ENCODE data around the gene FMO3. TPM values are rescaled to one million over a fixed set of nuclear protein-coding genes. Genes with fewer than 3 reads are reported as not detected.

The FMO3 gene
- total and polyA plus RNA-seq, 12 donors, result 0.51 to 2.1 (median 1.1) TPM

- H3K9me3 ChIP-seq, result peaks cover 0 to 6% (median 0%) of the 10 kb centered on the region in 11 donors
- no peak overlapping the region for H3K4me3 ChIP-seq
- no peaks in the 10 kb centered on the region for H3K36me3 ChIP-seq
- peak overlapping the region in 4 of 10 donors; percentile 13 to 60 (median 46) for H3K27ac ChIP-seq
- TF ChIP-seq CTCF (IDR thresholded peaks at IDR 0.05), result no peak
- H3K4me1 ChIP-seq, result peaks cover 0 to 17% (median 12%) of the 10 kb centered on the region in 9 donors
- ATAC-seq (no peak), DNase-seq (no peak)
- H3K27me3 ChIP-seq, result no peaks in the 10 kb centered on the region
- intact Hi-C loops (cut with DNase I), result no loop called here
Observed at GRCh38 chr1:171161431-171161830, 70.7 kb downstream of the FMO3 start.

- Histone ChIP-seq H3K9me3 (no peaks in the 10 kb centered on the region), H3K4me3 (no peak overlapping the region), H3K4me1 (peaks cover 0 to 12% (median 0%) of the 10 kb centered on the region in 9 donors), H3K36me3 (no peaks in the 10 kb centered on the region), H3K27ac (no peak overlapping the region), H3K27me3 (no peaks in the 10 kb centered on the region)
- intact Hi-C loops (cut with DNase I), result no loop called here
- no peak for ATAC-seq
- no peak for DNase-seq
- TF ChIP-seq CTCF (IDR thresholded peaks at IDR 0.05), result no peak
- WGBS, 2 donors, result 95 to 98% methylated on average over 2 of the region's 2 CpGs
Observed at GRCh38 chr1:171166361-171166760, 75.7 kb downstream of the FMO3 start.

Small RNA genes within 50 kb of the gene (microRNA-seq; reads per million reads assigned to microRNA genes)
- gene MIR1295A (0 reads per million in 2 donors), gene MIR1295B (0 reads per million in 2 donors)

Other genes with a start within 250 kb of the FMO3 start
- not detected for gene MROH9, start 155.4 kb upstream of the FMO3 start, total RNA-seq
- not detected for gene MROH9, start 155.4 kb upstream of the FMO3 start, polyA plus RNA-seq
- 10 to 100 TPM; 23.7 to 78.5 (median 28.7) TPM for gene FMO2, start 94.4 kb downstream of the FMO3 start, total RNA-seq
- gene FMO2, start 94.4 kb downstream of the FMO3 start, polyA plus RNA-seq, result 10 to 100 TPM in 1 of 2 donors, 1 to 10 TPM in 1; 7.6 to 48.9 TPM
- gene FMO1, start 157.6 kb downstream of the FMO3 start, total RNA-seq, result 1 to 10 TPM in 4 of 10 donors, under 1 TPM in 4, not detected in 2; 0.15 to 7.8 (median 0.92) TPM
- gene FMO1, start 157.6 kb downstream of the FMO3 start, polyA plus RNA-seq, result under 1 TPM in 1 of 2 donors, not detected in 1; 0.16 TPM
- gene FMO4, start 223.3 kb downstream of the FMO3 start, total RNA-seq, result 1 to 10 TPM; 2.8 to 8.7 (median 5.3) TPM
- 1 to 10 TPM; 1.7 to 7.6 TPM for gene FMO4, start 223.3 kb downstream of the FMO3 start, polyA plus RNA-seq